ENCODE results near the gene TOR1AIP2. TPM values are rescaled to one million over a fixed set of nuclear protein-coding genes. Genes with fewer than 3 reads are reported as not detected.
"Not testable (repeated sequence)": the region's sequence is repeated elsewhere in the genome, so short reads cannot be mapped to it uniquely, and the experiment has no call there.

TOR1AIP2 gene
- total RNA-seq, 1 donor = 179 TPM

DNA sequence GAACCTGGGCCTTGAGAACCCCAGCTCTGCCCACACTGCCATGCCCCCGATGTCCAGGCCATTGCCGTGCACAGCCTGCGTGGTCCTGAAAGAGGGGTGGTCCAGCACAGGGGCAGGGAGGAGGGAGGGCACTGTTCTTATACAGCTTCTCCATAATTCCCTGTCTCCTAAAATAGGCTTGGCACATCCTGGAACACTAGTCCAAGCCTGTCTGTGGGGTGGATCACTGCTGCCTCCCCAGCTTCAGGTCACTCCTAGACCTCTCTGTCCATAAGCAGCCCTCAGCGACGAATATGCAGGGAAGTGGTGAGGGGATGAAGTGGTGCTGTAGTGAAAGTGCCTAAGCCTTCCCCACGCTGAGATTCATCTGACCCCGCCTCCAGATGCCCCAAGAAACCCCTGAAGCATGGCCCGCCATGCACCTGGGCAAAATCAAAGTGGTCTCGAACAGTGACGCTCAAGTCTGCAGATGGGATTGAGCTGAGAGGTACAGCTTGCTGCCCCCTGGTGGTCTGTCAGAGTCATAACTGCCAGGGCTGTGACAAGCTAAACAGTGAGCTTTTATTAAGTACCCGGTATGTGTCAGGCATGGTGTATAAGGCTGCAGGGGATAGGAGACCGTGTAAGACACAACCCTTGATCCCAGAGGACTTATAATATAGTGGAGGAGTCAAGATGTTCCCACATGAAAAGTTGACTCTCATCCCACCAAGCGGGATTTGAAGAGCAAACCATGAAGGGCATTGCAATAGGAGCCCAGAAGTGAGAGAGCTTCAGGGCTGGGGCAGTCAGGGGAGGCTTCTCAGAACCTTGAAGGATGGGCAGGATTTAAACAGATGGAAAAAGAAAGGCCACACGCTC lies 67.9 kb downstream of the TOR1AIP2 start:
- peak; percentile 82 for DNase-seq (ENCODE audit: low read depth)
- TF ChIP-seq, protein P1, sequence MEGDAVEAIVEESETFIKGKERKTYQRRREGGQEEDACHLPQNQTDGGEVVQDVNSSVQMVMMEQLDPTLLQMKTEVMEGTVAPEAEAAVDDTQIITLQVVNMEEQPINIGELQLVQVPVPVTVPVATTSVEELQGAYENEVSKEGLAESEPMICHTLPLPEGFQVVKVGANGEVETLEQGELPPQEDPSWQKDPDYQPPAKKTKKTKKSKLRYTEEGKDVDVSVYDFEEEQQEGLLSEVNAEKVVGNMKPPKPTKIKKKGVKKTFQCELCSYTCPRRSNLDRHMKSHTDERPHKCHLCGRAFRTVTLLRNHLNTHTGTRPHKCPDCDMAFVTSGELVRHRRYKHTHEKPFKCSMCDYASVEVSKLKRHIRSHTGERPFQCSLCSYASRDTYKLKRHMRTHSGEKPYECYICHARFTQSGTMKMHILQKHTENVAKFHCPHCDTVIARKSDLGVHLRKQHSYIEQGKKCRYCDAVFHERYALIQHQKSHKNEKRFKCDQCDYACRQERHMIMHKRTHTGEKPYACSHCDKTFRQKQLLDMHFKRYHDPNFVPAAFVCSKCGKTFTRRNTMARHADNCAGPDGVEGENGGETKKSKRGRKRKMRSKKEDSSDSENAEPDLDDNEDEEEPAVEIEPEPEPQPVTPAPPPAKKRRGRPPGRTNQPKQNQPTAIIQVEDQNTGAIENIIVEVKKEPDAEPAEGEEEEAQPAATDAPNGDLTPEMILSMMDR (IDR thresholded peaks at IDR 0.05; ENCODE audit: insufficient read depth, low read depth, low read length) = peak; percentile 93
- H3K4me3 ChIP-seq (ENCODE audit: low read depth, low read length) = no peak overlapping the region

DNA sequence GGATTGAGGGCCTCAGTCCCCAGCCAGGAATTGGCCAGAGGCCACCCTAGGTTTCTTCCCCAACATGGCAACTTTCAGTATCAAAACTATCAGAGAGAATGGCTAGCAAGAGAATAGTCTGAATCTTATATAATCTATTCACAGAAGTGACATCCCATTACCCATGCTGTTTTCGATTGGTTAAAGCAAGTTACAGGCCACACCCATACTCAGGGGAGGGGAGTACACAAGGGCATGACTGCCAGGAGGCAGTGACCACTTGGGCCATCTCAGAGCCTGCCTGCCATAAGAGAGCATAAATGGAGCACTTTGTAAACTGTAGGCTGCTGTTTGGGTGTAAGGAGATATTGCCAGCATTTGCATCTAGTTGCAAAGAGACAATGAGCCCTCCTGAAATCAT lies 69.1 kb downstream of the TOR1AIP2 start:
- TF ChIP-seq, protein P1 (IDR thresholded peaks at IDR 0.05; ENCODE audit: insufficient read depth, low read depth, low read length) = no peak
- no peak for DNase-seq (ENCODE audit: low read depth)
- no peak overlapping the region for H3K4me3 ChIP-seq (ENCODE audit: low read depth, low read length)

DNA sequence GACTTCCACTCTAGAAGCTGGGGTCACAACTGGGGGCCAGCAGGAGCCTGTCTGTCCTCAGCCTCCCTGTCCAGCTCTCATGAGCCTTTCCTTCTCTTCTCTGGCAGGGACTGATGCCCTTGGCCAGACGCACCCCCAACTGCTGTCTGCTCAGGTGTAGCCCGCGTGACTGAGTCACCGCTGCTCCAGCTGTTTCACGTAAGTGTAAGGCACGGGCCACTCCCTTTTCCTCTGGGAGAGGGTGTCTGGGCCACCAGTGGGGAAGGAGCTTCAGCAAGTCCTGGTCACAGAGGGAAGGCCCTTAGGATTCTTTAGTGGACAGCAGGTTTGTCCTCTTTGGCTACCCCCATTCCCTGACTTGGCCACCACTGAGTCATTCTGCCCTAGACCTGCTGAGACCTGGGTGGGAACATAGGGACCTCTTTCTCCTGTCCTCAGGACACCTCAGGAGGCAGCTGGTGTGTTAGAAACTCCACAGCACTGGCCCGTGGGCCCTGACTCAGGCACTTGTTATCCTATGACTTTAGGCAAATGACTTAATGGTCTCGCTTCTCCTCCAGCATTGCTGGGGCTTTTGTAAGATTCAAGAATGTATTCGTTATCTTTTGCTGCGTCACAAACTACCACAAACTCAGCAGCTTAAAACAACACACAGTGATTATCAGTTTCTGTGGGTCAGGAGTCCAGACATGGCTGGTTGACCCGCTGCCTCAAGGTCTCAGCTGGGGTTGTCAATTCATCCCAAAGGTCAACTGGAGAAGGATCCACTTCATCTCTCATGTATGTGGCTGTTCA lies 69.7 kb downstream of the TOR1AIP2 start:
- DNase-seq (ENCODE audit: low read depth) = peak; percentile 98
- H3K4me3 ChIP-seq (ENCODE audit: low read depth, low read length) = no peak overlapping the region
- TF ChIP-seq, protein P1 (IDR thresholded peaks at IDR 0.05; ENCODE audit: insufficient read depth, low read depth, low read length) = no peak

DNA sequence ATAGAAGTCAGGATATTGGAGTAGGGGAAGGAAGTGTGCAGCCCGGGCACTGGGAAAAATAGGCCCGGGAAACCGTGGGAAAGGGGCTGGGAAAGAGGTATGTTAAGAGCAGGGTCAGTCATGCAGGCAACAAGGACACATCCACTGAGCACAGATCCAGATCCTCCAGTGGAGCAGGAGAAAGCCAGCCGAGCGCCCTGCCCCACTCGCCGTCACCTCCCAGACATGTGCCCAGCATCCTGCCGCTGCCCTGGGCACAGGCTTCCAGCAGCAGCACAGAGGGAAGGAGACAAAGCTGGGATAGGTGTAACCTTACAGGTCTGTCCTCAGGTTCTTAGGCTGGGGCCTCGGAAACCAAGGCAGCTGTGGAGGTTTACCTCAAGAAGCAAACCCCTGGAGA lies 70.3 kb downstream of the TOR1AIP2 start:
- no peak for DNase-seq (ENCODE audit: low read depth)
- TF ChIP-seq, protein P1 (IDR thresholded peaks at IDR 0.05; ENCODE audit: insufficient read depth, low read depth, low read length) = no peak
- no peak overlapping the region for H3K4me3 ChIP-seq (ENCODE audit: low read depth, low read length)

DNA sequence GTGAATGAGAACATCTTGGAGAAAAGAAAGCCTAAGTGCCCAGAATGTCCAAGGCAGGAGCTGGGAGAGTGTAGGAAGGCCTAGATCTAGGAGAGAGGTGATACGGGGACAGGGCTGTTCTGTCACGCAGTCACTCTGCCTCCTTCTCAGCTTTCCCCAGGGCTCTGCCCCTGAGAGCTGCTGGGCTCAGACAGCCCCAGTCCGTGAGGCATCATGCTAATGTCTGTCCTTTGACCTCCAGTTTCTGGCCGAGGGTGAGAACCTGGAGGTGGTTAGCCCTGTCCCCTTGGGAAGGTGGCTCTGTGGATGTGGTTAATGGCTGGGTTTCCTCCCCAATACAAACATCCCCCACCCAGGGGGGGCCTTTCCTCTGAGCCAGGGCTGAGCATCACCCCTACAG lies 71.3 kb downstream of the TOR1AIP2 start:
- TF ChIP-seq, protein P1 (IDR thresholded peaks at IDR 0.05; ENCODE audit: insufficient read depth, low read depth, low read length) = no peak
- H3K4me3 ChIP-seq (ENCODE audit: low read depth, low read length) = no peak overlapping the region
- no peak for DNase-seq (ENCODE audit: low read depth)

DNA sequence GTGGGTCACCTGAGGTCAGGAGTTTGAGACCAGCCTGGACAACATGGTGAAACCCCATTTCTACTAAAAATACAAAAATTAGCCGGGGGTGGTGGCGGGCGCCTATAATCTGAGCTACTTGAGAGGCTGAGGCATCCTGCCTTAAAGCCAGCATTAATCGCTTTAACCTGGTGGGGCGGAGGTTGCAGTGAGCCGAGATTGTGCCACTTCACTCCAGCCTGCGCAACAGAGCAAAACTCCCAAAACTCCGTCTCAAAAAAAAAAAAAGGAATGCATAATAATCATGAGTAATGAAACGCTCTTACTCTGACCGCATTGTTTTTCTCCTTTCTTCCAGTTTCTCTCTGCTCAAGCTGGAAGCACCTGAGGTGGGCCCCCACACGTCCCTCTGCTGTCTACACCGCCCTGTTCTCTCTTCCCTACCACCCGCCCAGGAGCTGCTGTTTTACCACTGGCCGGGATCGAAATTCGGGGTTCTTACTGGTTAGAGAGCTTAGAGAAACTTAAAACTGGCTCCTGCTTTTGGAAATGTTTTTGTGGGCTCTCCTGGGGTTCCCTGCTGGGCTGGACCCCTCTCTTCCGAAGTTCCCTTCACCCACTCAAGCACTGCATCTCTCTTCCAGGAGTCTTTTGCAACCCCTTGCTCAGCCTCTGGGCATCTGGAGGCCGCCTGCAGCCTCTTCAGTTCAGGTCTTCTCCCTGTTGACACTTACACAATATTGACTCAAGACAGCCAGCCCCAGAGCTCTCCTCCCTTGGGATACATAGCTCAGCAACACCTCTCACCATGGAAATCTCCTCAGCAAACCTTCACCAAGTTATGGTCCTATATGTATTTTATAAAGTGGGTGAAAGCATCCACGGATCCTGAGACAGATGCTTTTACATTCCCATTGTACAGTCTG lies 72.1 kb downstream of the TOR1AIP2 start:
- TF ChIP-seq, protein P1 (IDR thresholded peaks at IDR 0.05; ENCODE audit: insufficient read depth, low read depth, low read length) = no peak
- no peak for DNase-seq (ENCODE audit: low read depth)
- H3K4me3 ChIP-seq (ENCODE audit: low read depth, low read length) = no peak overlapping the region

DNA sequence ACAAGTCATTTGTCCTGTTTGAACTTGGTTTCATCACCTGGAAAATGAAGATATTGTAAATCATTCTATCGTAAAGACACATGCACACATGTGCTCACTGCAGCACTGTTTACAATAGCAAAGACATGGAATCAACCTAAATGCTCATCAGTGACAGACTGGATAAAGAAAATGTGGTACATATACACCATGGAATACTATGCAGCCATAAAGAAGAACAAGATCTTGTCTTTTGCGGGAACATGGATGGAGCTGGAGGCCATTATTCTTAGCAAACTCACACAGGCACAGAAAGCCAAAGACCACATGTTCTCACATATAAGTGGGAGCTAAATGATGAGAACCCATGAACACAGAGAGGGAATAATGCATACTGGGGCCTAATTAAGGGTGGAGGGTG lies 73.2 kb downstream of the TOR1AIP2 start:
- H3K4me3 ChIP-seq (ENCODE audit: low read depth, low read length); DNase-seq (ENCODE audit: low read depth): not testable (repeated sequence)

Data from fibroblast of villous mesenchyme (primary cell).